HEK293 (cell line): ENCODE data around the gene MTA3.

Source experiments
- CTCF ChIA-PET: fragments of 350-600 bp; formaldehyde crosslinking; extraction: SDS; loops from one replicate; lab custom pipeline; 2021; ENCODE audit warnings: antibody characterized with exemption; lab: Yijun Ruan, JAX
- POLR2A ChIA-PET: fragments of 300-600 bp; formaldehyde crosslinking; extraction: SDS; loops from one replicate; lab custom pipeline; 2020; ENCODE audit warnings: antibody characterized with exemption, inconsistent platforms; lab: Yijun Ruan, JAX
- H3K27ac ChIP-seq: fragments of 200-500 bp; sonication (Bioruptor generic); 2 replicates; pipeline ENCODE4 v1.5.1; 2014; ENCODE audit warnings: low read depth, low read length, control low read depth, inconsistent platforms; ENCODE audit errors: extremely low read depth
- H3K36me3 ChIP-seq, 2 experiments: fragments of 200-500 bp in 1 of 2; sonication (Bioruptor generic) in 1 of 2; 1 replicate in 1 of 2; 2 replicates in 1 of 2; pipeline ENCODE4 v1.5.1; 2014 to 2017; ENCODE audit warnings: inconsistent platforms in 2 of 2, low read length in 2 of 2; ENCODE audit not compliant: control insufficient read depth in 2 of 2, insufficient read depth in 1 of 2
- H3K4me1 ChIP-seq: fragments of 200-500 bp; sonication (Bioruptor generic); 2 replicates; pipeline ENCODE4 v1.5.1; 2014; ENCODE audit warnings: mild to moderate bottlenecking, low read length, inconsistent platforms; ENCODE audit not compliant: control insufficient read depth, insufficient read depth
- H3K4me3 ChIP-seq: 2 replicates; pipeline ENCODE4 v1.5.1; 2011; ENCODE audit warnings: low read depth, mild to moderate bottlenecking, control low read depth, low read length, moderate library complexity
- H3K9me3 ChIP-seq: fragments of 200-500 bp; sonication (Bioruptor generic); 2 replicates; pipeline ENCODE4 v1.5.1; 2014; ENCODE audit warnings: low read depth, low read length, inconsistent platforms; ENCODE audit not compliant: control insufficient read depth, insufficient read depth
- AEBP2 ChIP-seq: fragments of 450-650 bp; formaldehyde crosslinking; IDR thresholded peaks from 2 replicates; pipeline ENCODE4 v1.5.1; 2016; ENCODE audit warnings: missing biosample characterization, missing genetic modification characterization, borderline replicate concordance
- BCL11B ChIP-seq: fragments of 450-650 bp; formaldehyde crosslinking; IDR thresholded peaks from 2 replicates; pipeline ENCODE4 v1.5.1; 2016; ENCODE audit warnings: low read depth, missing biosample characterization, missing genetic modification characterization
- ELK4 ChIP-seq: IDR thresholded peaks from 2 replicates; pipeline ENCODE4 v1.6.1; 2011; ENCODE audit warnings: mild to moderate bottlenecking, low read depth, low read length, borderline replicate concordance
- HIC1 ChIP-seq: fragments of 450-650 bp; formaldehyde crosslinking; IDR thresholded peaks from 2 replicates; pipeline ENCODE4 v1.5.1; 2016; ENCODE audit warnings: missing biosample characterization, missing genetic modification characterization
- HOXA7 ChIP-seq: sonication (generic); formaldehyde crosslinking; IDR thresholded peaks from 2 replicates; pipeline ENCODE4 v1.8.1; 2022; ENCODE audit warnings: missing genetic modification reagents, borderline replicate concordance
- OVOL3 ChIP-seq: fragments of 450-650 bp; formaldehyde crosslinking; IDR thresholded peaks from 2 replicates; pipeline ENCODE4 v1.5.1; 2016; ENCODE audit warnings: missing biosample characterization, missing genetic modification characterization
- PBX3 ChIP-seq: sonication (generic); formaldehyde crosslinking; IDR thresholded peaks from 2 replicates; pipeline ENCODE4 v1.8.1; 2022; ENCODE audit warnings: mild to moderate bottlenecking, moderate library complexity, missing genetic modification reagents
- PRDM1 ChIP-seq: fragments of 450-650 bp; formaldehyde crosslinking; IDR thresholded peaks from 2 replicates; pipeline ENCODE4; 2016; ENCODE audit warnings: missing biosample characterization, missing genetic modification characterization
- SP7 ChIP-seq: fragments of 450-650 bp; formaldehyde crosslinking; IDR thresholded peaks from 2 replicates; pipeline ENCODE4 v1.5.1; 2016; ENCODE audit warnings: missing biosample characterization, missing genetic modification characterization
- ZBTB1 ChIP-seq: fragments of 450-650 bp; formaldehyde crosslinking; IDR thresholded peaks from 2 replicates; pipeline ENCODE4 v1.5.1; 2016; ENCODE audit warnings: missing biosample characterization, missing genetic modification characterization
- ZFP3 ChIP-seq: fragments of 450-650 bp; formaldehyde crosslinking; IDR thresholded peaks from 2 replicates; pipeline ENCODE4 v1.5.1; 2016; ENCODE audit warnings: low read depth, missing biosample characterization, missing genetic modification characterization
- ZNF146 ChIP-seq: fragments of 450-650 bp; formaldehyde crosslinking; IDR thresholded peaks from 2 replicates; pipeline ENCODE4 v1.5.1; 2016; ENCODE audit warnings: missing biosample characterization, missing genetic modification characterization
- ZNF169 ChIP-seq: fragments of 450-650 bp; formaldehyde crosslinking; IDR thresholded peaks from 2 replicates; pipeline ENCODE4 v1.5.1; 2016; ENCODE audit warnings: missing biosample characterization, missing genetic modification characterization
- ZNF175 ChIP-seq: fragments of 450-650 bp; formaldehyde crosslinking; IDR thresholded peaks from 2 replicates; pipeline ENCODE4 v1.5.1; 2016; ENCODE audit warnings: missing biosample characterization, missing genetic modification characterization
- ZNF221 ChIP-seq: fragments of 450-650 bp; formaldehyde crosslinking; IDR thresholded peaks from 2 replicates; pipeline ENCODE4 v1.5.1; 2017; ENCODE audit warnings: missing biosample characterization, missing genetic modification characterization, borderline replicate concordance
- ZNF350 ChIP-seq: fragments of 450-650 bp; formaldehyde crosslinking; IDR thresholded peaks from 2 replicates; pipeline ENCODE4 v1.5.0; 2017; ENCODE audit warnings: missing biosample characterization, mild to moderate bottlenecking, missing genetic modification characterization
- ZNF488 ChIP-seq: fragments of 450-650 bp; formaldehyde crosslinking; IDR thresholded peaks from 2 replicates; pipeline ENCODE4 v1.5.1; 2016; ENCODE audit warnings: missing biosample characterization, missing genetic modification characterization
- ZNF513 ChIP-seq: fragments of 450-650 bp; IDR thresholded peaks from 2 replicates; pipeline ENCODE4 v1.5.1; 2018; ENCODE audit warnings: missing biosample characterization, missing genetic modification characterization
- ZNF558 ChIP-seq: fragments of 450-650 bp; formaldehyde crosslinking; IDR thresholded peaks from 2 replicates; pipeline ENCODE4 v1.5.1; 2016; ENCODE audit warnings: missing biosample characterization, missing genetic modification characterization
- ZNF580 ChIP-seq: fragments of 450-650 bp; formaldehyde crosslinking; IDR thresholded peaks from 2 replicates; pipeline ENCODE4 v1.5.1; 2016; ENCODE audit warnings: missing biosample characterization, missing genetic modification characterization
- ZNF596 ChIP-seq: fragments of 450-650 bp; IDR thresholded peaks from 2 replicates; pipeline ENCODE4 v1.5.0; 2018; ENCODE audit warnings: missing biosample characterization, mild to moderate bottlenecking, missing genetic modification characterization, moderate library complexity
- ZNF639 ChIP-seq: fragments of 450-650 bp; formaldehyde crosslinking; IDR thresholded peaks from 2 replicates; pipeline ENCODE4 v1.5.1; 2016; ENCODE audit warnings: missing biosample characterization, missing genetic modification characterization
- ZNF677 ChIP-seq: fragments of 450-650 bp; IDR thresholded peaks from 2 replicates; pipeline ENCODE4 v1.5.0; 2018; ENCODE audit warnings: missing biosample characterization, mild to moderate bottlenecking, missing genetic modification characterization, moderate library complexity
- ZNF777 ChIP-seq: fragments of 450-650 bp; formaldehyde crosslinking; IDR thresholded peaks from 2 replicates; pipeline ENCODE4 v1.5.1; 2017; ENCODE audit warnings: missing biosample characterization, missing genetic modification characterization, borderline replicate concordance
- ZNF830 ChIP-seq: fragments of 450-650 bp; IDR thresholded peaks from 2 replicates; pipeline ENCODE4 v1.5.0; 2018; ENCODE audit warnings: missing biosample characterization, missing genetic modification characterization, low read depth, mild to moderate bottlenecking, moderate library complexity

Gene MTA3

GRCh38 chr2:42522035-42522434 is 46.4 kb upstream of the MTA3 start (continued):
- TF ChIP-seq ZNF558: no peak
- TF ChIP-seq ZNF221 (tag by site-specific recombination): no peak

- Histone ChIP-seq H3K4me3 (no peak overlapping the region), H3K4me1 (no peaks in the 10 kb centered on the region), H3K36me3 (no peaks in the 10 kb centered on the region), H3K27ac (no peak overlapping the region), H3K9me3 (no peaks in the 10 kb centered on the region)
- TF ChIP-seq ZNF580 (tag by site-specific recombination) (no peak), ZNF175 (tag by site-specific recombination) (no peak), ZNF146 (tag by site-specific recombination) (no peak), ZNF350 (tag by site-specific recombination) (no peak), OVOL3 (tag by site-specific recombination) (no peak), ZNF169 (tag by site-specific recombination) (no peak), SP7 (tag by site-specific recombination) (no peak), ZBTB1 (tag by site-specific recombination) (no peak), ZNF513 (tag by site-specific recombination) (no peak), BCL11B (no peak), HOXA7 (CRISPR knock-in tag) (no peak), ZNF596 (no peak), ZNF677 (tag by site-specific recombination) (no peak)
- POLR2A ChIA-PET: no interaction called here
- CTCF ChIA-PET: interaction anchor here (0.6 kb wide), 1 partner anchor 1067 kb away, joined by 5 read pairs; no protein-coding TSS in a partner anchor
Measured at GRCh38 chr2:42523341-42523740, 45.1 kb upstream of the MTA3 start.

GRCh38 chr2:42532397-42532796 is 36.0 kb upstream of the MTA3 start:
- POLR2A ChIA-PET: interaction anchor here (0.6 kb wide), 1 partner anchor 30 kb away, joined by 4 read pairs; no protein-coding TSS in a partner anchor
- CTCF ChIA-PET: interaction anchor here (0.6 kb wide), 1 partner anchor 10 kb away, joined by 4 read pairs; no protein-coding TSS in a partner anchor
- H3K27ac ChIP-seq: no peak overlapping the region
- TF ChIP-seq ZNF777 (tag by site-specific recombination): no peak
- no peak for TF ChIP-seq ZNF488 (tag by site-specific recombination)
- TF ChIP-seq ZNF639 (tag by site-specific recombination): no peak
- TF ChIP-seq ZFP3 (tag by site-specific recombination): no peak
- TF ChIP-seq PRDM1 (tag by site-specific recombination): no peak
- TF ChIP-seq ELK4: no peak
- TF ChIP-seq PBX3 (CRISPR knock-in tag): no peak
- TF ChIP-seq AEBP2: no peak
- no peak for TF ChIP-seq ZNF830 (tag by site-specific recombination)
- no peak for TF ChIP-seq HIC1 (tag by site-specific recombination)

More at GRCh38 chr2:42532397-42532796, 36.0 kb upstream of the MTA3 start:
- Histone ChIP-seq H3K36me3 (no peaks in the 10 kb centered on the region), H3K4me1 (no peaks in the 10 kb centered on the region), H3K4me3 (no peak overlapping the region), H3K9me3 (no peaks in the 10 kb centered on the region)
